Heart left ventricle (tissue), 13 donors: ENCODE data around the gene KLF15.

Experiments used
- POLR2A ChIP-seq, 2 donors: fragments of 450-650 bp; IDR thresholded peaks; one replicate each; pipeline ENCODE4 v1.6.1; 2017; ENCODE audit warnings: antibody characterized with exemption in 2 of 2, mild to moderate bottlenecking in 2 of 2, moderate library complexity in 2 of 2
- TF ChIP-seq, protein P1 (sequence below), 12 donors: fragments of 200-600 bp; sonication (generic) in 4 of 12; IDR thresholded peaks; one replicate each; pipeline versions ENCODE4 v1.5.0 to v1.8.0; 2018 to 2022; ENCODE audit warnings: antibody characterized with exemption in 12 of 12, mild to moderate bottlenecking in 5 of 12
- donor health status: ischemic (EF 13 %, LVEDD 7.1; RV severe dilation, severe dysfunction).
- donor health status: DM: no; HTN: yes; CAD: no.
- donor health status: DM: no; HTN: no; CAD: no.
- donor health status: ischemic (EF 25% LVEDD 6.9; RV normal size, moderate dysfunction).
- donor health status: ischemic (EF 25% LVEDD 5.7; RV mildly dilated, moderate dysfunction).
- donor health status: ischemic (EF 35%, LVEDD 5.7; RV mildly dilated, moderate dysfunction).
- donor health status: nonischemic (EF 11% LVEDD 7.7; RV severe dilation, severe dysfunction).
- donor health status: DM: yes; HTN: yes; CAD: no.
- donor health status: PGD.
- donor health status: ischemic (EF 29% LVEDD 5.4; RV normal size, mild dysfunction).
- donor health status: nonischemic (EF 23%, LVEDD 6.1; RV moderate dilation, normal function).

DNA sequence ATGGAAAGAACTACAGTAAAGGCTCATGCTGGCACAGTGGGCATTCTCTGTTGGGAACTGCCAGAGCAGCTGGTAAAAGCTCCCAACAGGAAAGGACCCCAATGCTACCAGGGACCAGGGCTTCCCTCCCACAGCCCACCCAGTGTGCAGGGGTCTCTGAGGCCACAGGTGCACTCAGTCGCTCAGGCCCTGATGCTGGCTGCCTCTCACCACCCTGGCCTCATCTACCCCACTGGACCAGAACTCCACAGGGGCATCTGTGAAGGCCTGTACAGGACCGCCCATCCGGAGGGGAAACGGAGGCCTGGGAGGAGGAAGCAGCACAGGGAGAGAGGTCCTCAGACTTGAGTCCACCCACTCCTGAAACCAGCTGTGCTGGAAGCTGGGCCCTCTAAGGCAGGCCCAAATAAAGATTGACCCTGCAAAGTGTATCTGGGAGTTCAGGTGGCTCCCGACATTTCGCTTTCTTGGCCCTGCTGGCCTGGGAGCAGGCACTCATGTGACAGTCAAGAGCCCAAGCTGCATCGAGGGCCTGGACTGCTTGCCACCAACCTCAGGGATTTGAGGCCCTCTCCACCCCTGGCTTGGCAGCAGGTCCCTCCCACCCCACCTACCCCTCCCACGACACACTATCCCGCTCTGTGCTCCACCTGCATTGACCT, 12.7 kb downstream of the KLF15 start:
- TF ChIP-seq, protein P1, sequence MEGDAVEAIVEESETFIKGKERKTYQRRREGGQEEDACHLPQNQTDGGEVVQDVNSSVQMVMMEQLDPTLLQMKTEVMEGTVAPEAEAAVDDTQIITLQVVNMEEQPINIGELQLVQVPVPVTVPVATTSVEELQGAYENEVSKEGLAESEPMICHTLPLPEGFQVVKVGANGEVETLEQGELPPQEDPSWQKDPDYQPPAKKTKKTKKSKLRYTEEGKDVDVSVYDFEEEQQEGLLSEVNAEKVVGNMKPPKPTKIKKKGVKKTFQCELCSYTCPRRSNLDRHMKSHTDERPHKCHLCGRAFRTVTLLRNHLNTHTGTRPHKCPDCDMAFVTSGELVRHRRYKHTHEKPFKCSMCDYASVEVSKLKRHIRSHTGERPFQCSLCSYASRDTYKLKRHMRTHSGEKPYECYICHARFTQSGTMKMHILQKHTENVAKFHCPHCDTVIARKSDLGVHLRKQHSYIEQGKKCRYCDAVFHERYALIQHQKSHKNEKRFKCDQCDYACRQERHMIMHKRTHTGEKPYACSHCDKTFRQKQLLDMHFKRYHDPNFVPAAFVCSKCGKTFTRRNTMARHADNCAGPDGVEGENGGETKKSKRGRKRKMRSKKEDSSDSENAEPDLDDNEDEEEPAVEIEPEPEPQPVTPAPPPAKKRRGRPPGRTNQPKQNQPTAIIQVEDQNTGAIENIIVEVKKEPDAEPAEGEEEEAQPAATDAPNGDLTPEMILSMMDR (IDR thresholded peaks at IDR 0.05) = no peak
- TF ChIP-seq POLR2A (IDR thresholded peaks at IDR 0.05) = no peak
